SK-N-SH (cell line): ENCODE results near the gene GALNT17. TPM values are rescaled to one million over a fixed set of nuclear protein-coding genes. Genes with fewer than 3 reads are reported as not detected.

Experiments used
- CTCF ChIA-PET: fragments of 300-600, 350-600 bp; formaldehyde crosslinking; extraction: SDS; loops from one replicate; lab custom pipeline; 2021; lab: Yijun Ruan, JAX
- POLR2A ChIA-PET: fragments of 350-600 bp; sonication (Branson Sonifier 250); formaldehyde crosslinking; extraction: SDS; loops from one replicate; lab custom pipeline; 2020; ENCODE audit warnings: antibody characterized with exemption, inconsistent platforms; lab: Yijun Ruan, JAX
- DNase-seq: peaks from one replicate; pipeline ENCODE4 v3.0.0; 2012
- H2AFZ ChIP-seq: fragments of 200-600 bp; sonication (generic); 2 replicates; pipeline ENCODE4 v1.8.1; 2016; ENCODE audit warnings: antibody characterized with exemption, mild to moderate bottlenecking, low read depth
- H3F3A ChIP-seq: fragments of 200-600 bp; sonication (generic); replicated peaks from 2 replicates; pipeline ENCODE3; 2016; ENCODE audit warnings: antibody characterized with exemption, mild to moderate bottlenecking; ENCODE audit not compliant: insufficient read depth
- H3K27ac ChIP-seq, 2 experiments: fragments of 200-500 bp in 1 of 2; fragments of 200-600 bp in 1 of 2; sonication (Bioruptor generic) in 1 of 2; sonication (generic), shearing (Covaris generic) in 1 of 2; 2 replicates each; pipeline versions ENCODE4 v1.5.1 to v1.6.1; 2014 to 2016; ENCODE audit warnings: low read depth in 2 of 2, inconsistent platforms in 1 of 2, low read length in 1 of 2, mild to moderate bottlenecking in 1 of 2, mixed read lengths in 1 of 2
- H3K27me3 ChIP-seq: fragments of 200-600 bp; sonication (generic), shearing (Covaris generic); 2 replicates; pipeline ENCODE4 v1.6.1; 2016; ENCODE audit warnings: mixed run types; ENCODE audit not compliant: insufficient read depth
- H3K36me3 ChIP-seq, 2 experiments: fragments of 200-500 bp in 1 of 2; fragments of 200-600 bp in 1 of 2; sonication (Bioruptor generic) in 1 of 2; sonication (generic) in 1 of 2; replicated peaks in 1 of 2; 2 replicates each; pipeline versions ENCODE3 to v1.5.1; 2014 to 2016; ENCODE audit warnings: low read length in 1 of 2, mild to moderate bottlenecking in 1 of 2; ENCODE audit not compliant: insufficient read depth in 2 of 2, control insufficient read depth in 1 of 2
- H3K4me1 ChIP-seq, 2 experiments: fragments of 200-500 bp in 1 of 2; fragments of 200-600 bp in 1 of 2; sonication (Bioruptor generic) in 1 of 2; sonication (generic), shearing (Covaris generic) in 1 of 2; 2 replicates each; pipeline versions ENCODE4 v1.5.1 to v1.6.1; 2014 to 2016; ENCODE audit warnings: low read depth in 1 of 2, low read length in 1 of 2, mixed run types in 1 of 2; ENCODE audit not compliant: insufficient read depth in 2 of 2, control insufficient read depth in 1 of 2
- H3K4me2 ChIP-seq: fragments of 200-600 bp; sonication (generic), shearing (Covaris generic); 2 replicates; pipeline ENCODE4 v1.6.1; 2017; ENCODE audit warnings: mixed run types
- H3K4me3 ChIP-seq, 2 experiments: fragments of 200-500 bp in 1 of 2; fragments of 200-600 bp in 1 of 2; sonication (Bioruptor generic) in 1 of 2; sonication (generic), shearing (Covaris generic) in 1 of 2; 2 replicates each; pipeline versions ENCODE4 v1.5.1 to v1.8.1; 2014 to 2016; ENCODE audit warnings: low read depth in 2 of 2, inconsistent platforms in 1 of 2, low read length in 1 of 2, mild to moderate bottlenecking in 1 of 2, mixed read lengths in 1 of 2, moderate library complexity in 1 of 2
- H3K79me2 ChIP-seq: fragments of 200-600 bp; sonication (generic); 2 replicates; pipeline ENCODE4 v1.8.1; 2017; ENCODE audit warnings: mild to moderate bottlenecking; ENCODE audit not compliant: insufficient read depth
- H3K9ac ChIP-seq: fragments of 200-600 bp; sonication (generic); 2 replicates; pipeline ENCODE4 v1.6.1; 2017; ENCODE audit warnings: mixed run types
- H3K9me2 ChIP-seq: fragments of 200-600 bp; sonication (generic); 2 replicates; pipeline ENCODE4 v1.6.1; 2017; ENCODE audit warnings: mixed run types
- H3K9me3 ChIP-seq: fragments of 200-600 bp; sonication (generic); 2 replicates; pipeline ENCODE4 v1.6.1; 2017; ENCODE audit warnings: mixed run types, mild to moderate bottlenecking, moderate library complexity
- H4K20me1 ChIP-seq: fragments of 200-600 bp; sonication (generic); 2 replicates; pipeline ENCODE4 v1.6.1; 2017; ENCODE audit warnings: mild to moderate bottlenecking, mixed run types; ENCODE audit not compliant: insufficient read depth
- CHD2 ChIP-seq: fragments of 150-350 bp; IDR thresholded peaks from 2 replicates; pipeline ENCODE4 v1.6.1; 2018; ENCODE audit warnings: low read length; ENCODE audit not compliant: partially characterized antibody
- EP300 ChIP-seq, 2 experiments: IDR thresholded peaks; 2 replicates each; pipeline versions ENCODE4 v1.4.0 to v1.6.1; 2012; ENCODE audit warnings: borderline replicate concordance in 1 of 2, low read depth in 1 of 2, low read length in 1 of 2
- EZH2phosphoT487 ChIP-seq: fragments of 200-600 bp; sonication (generic); IDR thresholded peaks from 2 replicates; pipeline ENCODE4 v1.6.1; 2017; ENCODE audit warnings: low read depth, mixed run types, mild to moderate bottlenecking, antibody characterized with exemption, moderate library complexity, borderline replicate concordance
- FOSL2 ChIP-seq: IDR thresholded peaks from 2 replicates; pipeline ENCODE4 v1.4.0; 2012; ENCODE audit warnings: low read depth, mild to moderate bottlenecking, moderate library complexity, borderline replicate concordance
- FOXM1 ChIP-seq: IDR thresholded peaks from 2 replicates; pipeline ENCODE4 v1.4.0; 2012; ENCODE audit warnings: low read depth, mild to moderate bottlenecking
- GATA2 ChIP-seq: sonication (generic); formaldehyde crosslinking; IDR thresholded peaks from 2 replicates; pipeline ENCODE4 v1.5.0; 2020; ENCODE audit warnings: mild to moderate bottlenecking, missing genetic modification reagents
- JUND ChIP-seq: IDR thresholded peaks from 2 replicates; pipeline ENCODE4 v1.4.0; 2012
- MXI1 ChIP-seq: IDR thresholded peaks from 2 replicates; pipeline ENCODE4 v1.6.1; 2012; ENCODE audit warnings: mild to moderate bottlenecking, low read depth, low read length, improper control_type of control experiment
- NFIC ChIP-seq: IDR thresholded peaks from 2 replicates; pipeline ENCODE4 v1.4.0; 2012; ENCODE audit warnings: borderline replicate concordance
- NRF1 ChIP-seq: IDR thresholded peaks from 2 replicates; pipeline ENCODE4 v1.6.1; 2012; ENCODE audit warnings: low read depth, mild to moderate bottlenecking, low read length
- RAD21 ChIP-seq: IDR thresholded peaks from 2 replicates; pipeline ENCODE4 v1.6.1; 2012; ENCODE audit warnings: mild to moderate bottlenecking, low read length
- RCOR1 ChIP-seq: fragments of 150-350 bp; IDR thresholded peaks from 2 replicates; pipeline ENCODE4 v1.6.1; 2017; ENCODE audit warnings: antibody characterized with exemption, low read length
- SMC3 ChIP-seq: IDR thresholded peaks from 2 replicates; pipeline ENCODE4 v1.6.1; 2012; ENCODE audit warnings: low read depth, low read length, improper control_type of control experiment
- TCF12 ChIP-seq: IDR thresholded peaks from 2 replicates; pipeline ENCODE4 v1.4.0; 2012
- YY1 ChIP-seq: IDR thresholded peaks from 2 replicates; pipeline ENCODE4 v1.4.0; 2012; ENCODE audit warnings: low read depth, mild to moderate bottlenecking
- WGBS: methylation state at CpG from one replicate; pipeline ENCODE4 v1.1.6; 2017; ENCODE audit warnings: low lambda C conversion rate; 5-methylcytosine and 5-hydroxymethylcytosine counted together
- polyA plus RNA-seq, 3 experiments: library from polyadenylated mRNA; depleted of rRNA; stranded (reverse); fragments of >200 nt; gene quantifications; 2 replicates each; pipeline ENCODE4 v1.2.3, GENCODE V29; 2012
- TF ChIP-seq, protein P1 (sequence below): IDR thresholded peaks from 2 replicates; pipeline ENCODE4 v1.4.0; 2012; ENCODE audit warnings: low read depth, borderline replicate concordance
- TF ChIP-seq, protein P2 (sequence below): IDR thresholded peaks from 2 replicates; pipeline ENCODE4 v1.4.0; 2012; ENCODE audit warnings: low read depth, borderline replicate concordance
- TF ChIP-seq, protein P3 (sequence below): fragments of 150-350 bp; IDR thresholded peaks from 2 replicates; pipeline ENCODE4 v1.6.1; 2017; ENCODE audit warnings: antibody characterized with exemption, low read length, low read depth, borderline replicate concordance

Gene GALNT17
- polyA plus RNA-seq, 1 of the 3 experiments (the other 2 are of a cell fraction) = not detected

DNA sequence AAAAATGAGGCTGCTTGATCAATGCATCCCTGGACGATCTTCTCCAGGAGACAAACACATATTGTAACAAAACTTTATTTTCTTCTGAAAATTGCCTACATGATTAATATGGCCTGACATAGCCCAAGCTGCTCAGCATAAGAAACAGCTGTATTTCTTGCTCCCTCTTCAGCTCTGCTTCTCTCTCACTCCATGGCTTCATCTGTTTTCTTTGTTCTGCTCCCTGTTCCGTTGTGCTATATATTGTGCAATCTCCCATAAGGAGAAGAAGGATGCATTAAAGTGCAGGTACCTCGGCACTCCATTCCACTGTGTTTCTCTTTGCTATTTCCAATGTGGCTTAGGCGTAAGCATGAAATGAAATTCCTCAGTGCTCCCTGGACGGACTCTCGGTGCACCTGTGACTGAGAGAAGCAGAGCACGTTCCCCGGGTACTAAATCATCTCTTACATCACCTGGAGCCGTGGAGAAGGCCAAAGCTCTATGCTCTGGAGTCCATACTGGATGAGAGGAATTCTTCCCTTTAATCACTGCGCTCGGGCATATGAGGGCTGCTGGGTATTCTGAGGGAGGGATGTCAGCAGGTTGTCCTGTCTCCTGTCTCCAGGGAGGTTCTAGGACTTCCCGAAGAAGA lies 254.3 kb downstream of the GALNT17 start:
- Histone ChIP-seq H3K4me3 (no peak overlapping the region), H3K9me3 (no peaks in the 10 kb centered on the region), H3K27me3 (no peaks in the 10 kb centered on the region), H3K9me2 (no peaks in the 10 kb centered on the region), H3K4me1 (no peaks in the 10 kb centered on the region), H4K20me1 (no peaks in the 10 kb centered on the region), H3K4me2 (no peak overlapping the region), H2AFZ (no peak overlapping the region), H3K27ac (no peak overlapping the region), H3K9ac (no peak overlapping the region), H3K79me2 (no peaks in the 10 kb centered on the region), H3K36me3 (no peaks in the 10 kb centered on the region), H3F3A (no peaks in the 10 kb centered on the region)
- no peak for DNase-seq
- TF ChIP-seq SMC3 (no peak), NFIC (no peak), TCF12 (no peak), FOSL2 (no peak), GATA2 (CRISPR knock-in tag) (no peak), JUND (no peak)
- TF ChIP-seq, protein P1, sequence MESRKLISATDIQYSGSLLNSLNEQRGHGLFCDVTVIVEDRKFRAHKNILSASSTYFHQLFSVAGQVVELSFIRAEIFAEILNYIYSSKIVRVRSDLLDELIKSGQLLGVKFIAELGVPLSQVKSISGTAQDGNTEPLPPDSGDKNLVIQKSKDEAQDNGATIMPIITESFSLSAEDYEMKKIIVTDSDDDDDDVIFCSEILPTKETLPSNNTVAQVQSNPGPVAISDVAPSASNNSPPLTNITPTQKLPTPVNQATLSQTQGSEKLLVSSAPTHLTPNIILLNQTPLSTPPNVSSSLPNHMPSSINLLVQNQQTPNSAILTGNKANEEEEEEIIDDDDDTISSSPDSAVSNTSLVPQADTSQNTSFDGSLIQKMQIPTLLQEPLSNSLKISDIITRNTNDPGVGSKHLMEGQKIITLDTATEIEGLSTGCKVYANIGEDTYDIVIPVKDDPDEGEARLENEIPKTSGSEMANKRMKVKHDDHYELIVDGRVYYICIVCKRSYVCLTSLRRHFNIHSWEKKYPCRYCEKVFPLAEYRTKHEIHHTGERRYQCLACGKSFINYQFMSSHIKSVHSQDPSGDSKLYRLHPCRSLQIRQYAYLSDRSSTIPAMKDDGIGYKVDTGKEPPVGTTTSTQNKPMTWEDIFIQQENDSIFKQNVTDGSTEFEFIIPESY = no peak
- TF ChIP-seq, protein P2, sequence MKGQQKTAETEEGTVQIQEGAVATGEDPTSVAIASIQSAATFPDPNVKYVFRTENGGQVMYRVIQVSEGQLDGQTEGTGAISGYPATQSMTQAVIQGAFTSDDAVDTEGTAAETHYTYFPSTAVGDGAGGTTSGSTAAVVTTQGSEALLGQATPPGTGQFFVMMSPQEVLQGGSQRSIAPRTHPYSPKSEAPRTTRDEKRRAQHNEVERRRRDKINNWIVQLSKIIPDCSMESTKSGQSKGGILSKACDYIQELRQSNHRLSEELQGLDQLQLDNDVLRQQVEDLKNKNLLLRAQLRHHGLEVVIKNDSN = no peak
- WGBS = 12% methylated on average over 12 of the region's 12 CpGs
- CTCF ChIA-PET = no interaction called here
- POLR2A ChIA-PET = no interaction called here

DNA sequence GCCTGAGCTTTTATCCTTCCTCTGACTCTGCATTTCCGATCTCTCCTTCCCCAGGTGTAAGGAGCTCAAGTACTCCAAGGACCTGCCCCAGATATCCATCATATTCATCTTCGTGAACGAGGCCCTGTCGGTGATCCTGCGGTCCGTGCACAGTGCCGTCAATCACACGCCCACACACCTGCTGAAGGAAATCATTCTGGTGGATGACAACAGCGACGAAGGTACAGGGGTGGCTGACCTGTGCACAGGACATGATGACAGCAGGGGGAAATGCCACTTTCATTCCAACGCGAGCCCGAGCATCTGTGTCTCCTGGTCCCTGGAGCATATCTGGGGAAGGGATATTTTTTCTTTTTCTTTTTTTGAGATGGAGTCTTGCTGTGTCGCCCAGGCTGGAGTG lies 256.2 kb downstream of the GALNT17 start:
- ChIA-PET CTCF (no interaction called here), POLR2A (no interaction called here)
- WGBS = 29% methylated on average over 14 of the region's 14 CpGs
- Histone ChIP-seq H3K36me3 (no peaks in the 10 kb centered on the region), H3K9ac (no peak overlapping the region), H3K4me2 (no peak overlapping the region), H2AFZ (no peak overlapping the region), H3K4me1 (no peaks in the 10 kb centered on the region), H3K9me3 (no peaks in the 10 kb centered on the region), H3K9me2 (no peaks in the 10 kb centered on the region), H3F3A (no peaks in the 10 kb centered on the region), H3K27ac (no peak overlapping the region), H4K20me1 (no peaks in the 10 kb centered on the region), H3K79me2 (no peaks in the 10 kb centered on the region), H3K4me3 (no peak overlapping the region), H3K27me3 (no peaks in the 10 kb centered on the region)
- no peak for DNase-seq
- no peak for TF ChIP-seq TCF12
- no peak for TF ChIP-seq RAD21
- no peak for TF ChIP-seq EP300 (IDR thresholded peaks at IDR 0.05; ENCODE audit: borderline replicate concordance in 1 of 2, low read depth in 1 of 2, low read length in 1 of 2)
- TF ChIP-seq EZH2phosphoT487 = no peak
- no peak for TF ChIP-seq YY1
- TF ChIP-seq, protein P1 = no peak
- no peak for TF ChIP-seq FOXM1
- TF ChIP-seq, protein P3, sequence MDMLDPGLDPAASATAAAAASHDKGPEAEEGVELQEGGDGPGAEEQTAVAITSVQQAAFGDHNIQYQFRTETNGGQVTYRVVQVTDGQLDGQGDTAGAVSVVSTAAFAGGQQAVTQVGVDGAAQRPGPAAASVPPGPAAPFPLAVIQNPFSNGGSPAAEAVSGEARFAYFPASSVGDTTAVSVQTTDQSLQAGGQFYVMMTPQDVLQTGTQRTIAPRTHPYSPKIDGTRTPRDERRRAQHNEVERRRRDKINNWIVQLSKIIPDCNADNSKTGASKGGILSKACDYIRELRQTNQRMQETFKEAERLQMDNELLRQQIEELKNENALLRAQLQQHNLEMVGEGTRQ = no peak
- TF ChIP-seq JUND = no peak
- no peak for TF ChIP-seq GATA2 (CRISPR knock-in tag)
- no peak for TF ChIP-seq RCOR1
- no peak for TF ChIP-seq MXI1
- TF ChIP-seq NRF1 = no peak
- TF ChIP-seq CHD2 = no peak
